ENCODE data around the gene CARD11. TPM values are rescaled to one million over a fixed set of nuclear protein-coding genes. Genes with fewer than 3 reads are reported as not detected.

Gene CARD11
- total and polyA plus RNA-seq, 2 donors (not counting 1 experiment from before 2014, with no cell fraction given), result 129 to 135 TPM

- peaks cover 6% of the 10 kb centered on the region for H3K9me3 Mint-ChIP-seq (ENCODE audit: insufficient read depth)
- Histone ChIP-seq H4K20me1 (ENCODE audit: control insufficient read depth, insufficient read depth, low read length, poor library complexity, severe bottlenecking) (peaks cover 83% of the 10 kb centered on the region), H3K4me3 (ENCODE audit: control extremely low read depth in 1 of 5, extremely low read depth in 1 of 5, insufficient read depth in 1 of 5, low read depth in 2 of 5, low read length in 4 of 5) (no peak overlapping the region), H3K4me2 (replicated peaks; ENCODE audit: low read depth, low read length, poor library complexity, severe bottlenecking) (no peak overlapping the region), H3K79me2 (ENCODE audit: control insufficient read depth, insufficient read depth, low read length) (peaks cover 98% of the 10 kb centered on the region), H3K36me3 (replicated peaks in 1 of 2; ENCODE audit: control extremely low read depth in 1 of 2, control insufficient read depth in 1 of 2, extremely low read depth in 1 of 2, insufficient read depth in 2 of 2, low read length in 1 of 2) (peaks cover 8 to 64% of the 10 kb centered on the region in 2 experiments), H3K9ac (ENCODE audit: low read length) (no peak overlapping the region), H3K4me1 (ENCODE audit: control insufficient read depth in 2 of 2, insufficient read depth in 2 of 2, low read length in 2 of 2) (no peaks in the 10 kb centered on the region), H3K27me3 (replicated peaks in 1 of 4; ENCODE audit: control extremely low read depth in 1 of 4, control insufficient read depth in 3 of 4, insufficient read depth in 4 of 4, low read length in 3 of 4) (no peaks in the 10 kb centered on the region), H3K9me3 (ENCODE audit: control extremely low read depth in 1 of 3, control insufficient read depth in 2 of 3, insufficient read depth in 1 of 3, low read length in 2 of 3) (peaks cover 3 to 38% (median 10%) of the 10 kb centered on the region in 3 donors), H2AFZ (ENCODE audit: insufficient read depth, low read depth, low read length, poor library complexity, severe bottlenecking) (no peak overlapping the region), H3K27ac (ENCODE audit: low read length in 2 of 2) (no peak overlapping the region)
- intact Hi-C loops (cut with micrococcal nuclease), result no loop called here
- ATAC-seq (ENCODE audit: low read depth), result no peak
- no peak overlapping the region for H3K4me3 Mint-ChIP-seq
- WGBS (ENCODE audit: insufficient coverage), result 100% methylated on average over 4 of the region's 4 CpGs
- POLR2A ChIA-PET, result no interaction called here
- peaks cover 6% of the 10 kb centered on the region for H3K4me1 Mint-ChIP-seq
- H3K27ac Mint-ChIP-seq, result no peak overlapping the region
- no peaks in the 10 kb centered on the region for H3K27me3 Mint-ChIP-seq
- CTCF ChIA-PET, result interaction anchor here (0.6 kb wide), 1 partner anchor 1572 kb away, joined by 3 read pairs; no protein-coding TSS in a partner anchor
- no peak for DNase-seq
- no peak for TF ChIP-seq EZH2 (IDR thresholded peaks at IDR 0.05; ENCODE audit: borderline replicate concordance, insufficient read depth, low read depth, low read length, poor library complexity, severe bottlenecking)
Observed at GRCh38 chr7:2996141-2996540, 47.5 kb downstream of the CARD11 start.

- Histone ChIP-seq H3K9ac (ENCODE audit: low read length) (no peak overlapping the region), H3K4me3 (ENCODE audit: control extremely low read depth in 1 of 5, extremely low read depth in 1 of 5, insufficient read depth in 1 of 5, low read depth in 2 of 5, low read length in 4 of 5) (no peak overlapping the region), H3K36me3 (replicated peaks in 1 of 2; ENCODE audit: control extremely low read depth in 1 of 2, control insufficient read depth in 1 of 2, extremely low read depth in 1 of 2, insufficient read depth in 2 of 2, low read length in 1 of 2) (peaks cover 7 to 56% of the 10 kb centered on the region in 2 experiments), H4K20me1 (ENCODE audit: control insufficient read depth, insufficient read depth, low read length, poor library complexity, severe bottlenecking) (peaks cover 66% of the 10 kb centered on the region), H2AFZ (ENCODE audit: insufficient read depth, low read depth, low read length, poor library complexity, severe bottlenecking) (no peak overlapping the region), H3K79me2 (ENCODE audit: control insufficient read depth, insufficient read depth, low read length) (peaks cover 98% of the 10 kb centered on the region), H3K27ac (ENCODE audit: low read length in 2 of 2) (no peak overlapping the region), H3K4me2 (replicated peaks; ENCODE audit: low read depth, low read length, poor library complexity, severe bottlenecking) (no peak overlapping the region), H3K4me1 (ENCODE audit: control insufficient read depth in 2 of 2, insufficient read depth in 2 of 2, low read length in 2 of 2) (no peaks in the 10 kb centered on the region), H3K27me3 (replicated peaks in 1 of 4; ENCODE audit: control extremely low read depth in 1 of 4, control insufficient read depth in 3 of 4, insufficient read depth in 4 of 4, low read length in 3 of 4) (no peaks in the 10 kb centered on the region), H3K9me3 (ENCODE audit: control extremely low read depth in 1 of 3, control insufficient read depth in 2 of 3, insufficient read depth in 1 of 3, low read length in 2 of 3) (peaks cover 3 to 47% (median 17%) of the 10 kb centered on the region in 3 donors)
- H3K4me3 Mint-ChIP-seq, result no peak overlapping the region
- H3K27me3 Mint-ChIP-seq, result no peaks in the 10 kb centered on the region
- DNase-seq (no peak), ATAC-seq (ENCODE audit: low read depth) (no peak)
- WGBS (ENCODE audit: insufficient coverage), result 98% methylated on average over 13 of the region's 14 CpGs
- intact Hi-C loops (cut with micrococcal nuclease), result no loop called here
- no peak overlapping the region for H3K27ac Mint-ChIP-seq
- H3K9me3 Mint-ChIP-seq (ENCODE audit: insufficient read depth), result peaks cover 11% of the 10 kb centered on the region
- ChIA-PET CTCF (no interaction called here), POLR2A (no interaction called here)
- TF ChIP-seq EZH2 (IDR thresholded peaks at IDR 0.05; ENCODE audit: borderline replicate concordance, insufficient read depth, low read depth, low read length, poor library complexity, severe bottlenecking) (no peak), CTCF (IDR thresholded peaks at IDR 0.05) (no peak)
- H3K4me1 Mint-ChIP-seq, result peaks cover 6% of the 10 kb centered on the region
Observed at GRCh38 chr7:2993868-2994267, 49.8 kb downstream of the CARD11 start.
